Measurements from ENCODE around the gene LSAMP.
"Not testable (repeated sequence)": the region's sequence is repeated elsewhere in the genome, so short reads cannot be mapped to it uniquely, and the experiment has no call there.

LSAMP gene

GRCh38 chr3:116077557-116077956 is 367.7 kb downstream of the LSAMP start:
- no peaks in the 10 kb centered on the region for H3K9me3 ChIP-seq (ENCODE audit: insufficient read depth, low read length, severe bottlenecking)
- no peaks in the 10 kb centered on the region for H3K36me3 ChIP-seq (ENCODE audit: insufficient read depth, low read length)
- H3K27ac ChIP-seq (ENCODE audit: low read length), result no peak overlapping the region
- H3K9ac ChIP-seq (ENCODE audit: low read depth, low read length), result no peak overlapping the region
- no peaks in the 10 kb centered on the region for H3K4me1 ChIP-seq (ENCODE audit: insufficient read depth, low read length)
- DNase-seq (no peak), ATAC-seq (ENCODE audit: insufficient read depth, low read depth) (no peak)
- no peak overlapping the region for H3K4me2 ChIP-seq (ENCODE audit: insufficient read depth, low read length)
- H3K4me3 ChIP-seq (ENCODE audit: low read depth in 1 of 2, low read length in 2 of 2), result no peak overlapping the region
- H2AFZ ChIP-seq (ENCODE audit: low read depth, low read length), result no peak overlapping the region
- no peaks in the 10 kb centered on the region for H4K20me1 ChIP-seq (ENCODE audit: insufficient read depth, low read length)
- H3K79me2 ChIP-seq (ENCODE audit: insufficient read depth, low read length), result no peaks in the 10 kb centered on the region
- no peaks in the 10 kb centered on the region for H3K27me3 ChIP-seq (ENCODE audit: insufficient read depth, low read length, poor library complexity)
- TF ChIP-seq, protein P1, sequence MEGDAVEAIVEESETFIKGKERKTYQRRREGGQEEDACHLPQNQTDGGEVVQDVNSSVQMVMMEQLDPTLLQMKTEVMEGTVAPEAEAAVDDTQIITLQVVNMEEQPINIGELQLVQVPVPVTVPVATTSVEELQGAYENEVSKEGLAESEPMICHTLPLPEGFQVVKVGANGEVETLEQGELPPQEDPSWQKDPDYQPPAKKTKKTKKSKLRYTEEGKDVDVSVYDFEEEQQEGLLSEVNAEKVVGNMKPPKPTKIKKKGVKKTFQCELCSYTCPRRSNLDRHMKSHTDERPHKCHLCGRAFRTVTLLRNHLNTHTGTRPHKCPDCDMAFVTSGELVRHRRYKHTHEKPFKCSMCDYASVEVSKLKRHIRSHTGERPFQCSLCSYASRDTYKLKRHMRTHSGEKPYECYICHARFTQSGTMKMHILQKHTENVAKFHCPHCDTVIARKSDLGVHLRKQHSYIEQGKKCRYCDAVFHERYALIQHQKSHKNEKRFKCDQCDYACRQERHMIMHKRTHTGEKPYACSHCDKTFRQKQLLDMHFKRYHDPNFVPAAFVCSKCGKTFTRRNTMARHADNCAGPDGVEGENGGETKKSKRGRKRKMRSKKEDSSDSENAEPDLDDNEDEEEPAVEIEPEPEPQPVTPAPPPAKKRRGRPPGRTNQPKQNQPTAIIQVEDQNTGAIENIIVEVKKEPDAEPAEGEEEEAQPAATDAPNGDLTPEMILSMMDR (IDR thresholded peaks at IDR 0.05; ENCODE audit: borderline replicate concordance, extremely low read depth, low read length, poor library complexity, severe bottlenecking), result no peak
- no peak for TF ChIP-seq EZH2 (IDR thresholded peaks at IDR 0.05; ENCODE audit: borderline replicate concordance, low read depth, low read length, severe bottlenecking)

DNA sequence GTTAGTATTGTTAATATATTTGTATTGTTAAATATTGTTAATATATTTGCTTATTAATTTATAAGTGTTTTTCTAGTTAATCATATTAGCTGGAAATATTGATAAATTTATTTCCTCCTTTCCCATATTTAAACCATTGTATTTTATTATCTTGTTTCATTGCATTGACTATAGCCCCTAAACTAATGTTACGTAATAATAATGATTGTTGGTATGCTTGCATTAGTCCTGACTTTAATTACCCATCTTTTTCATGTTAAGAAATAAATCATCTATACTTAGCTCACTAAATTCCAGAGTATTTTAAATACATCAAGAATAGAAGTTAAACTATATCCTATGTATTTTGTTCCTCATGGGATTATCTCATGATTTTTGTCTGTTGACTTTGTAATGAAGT is 368.2 kb downstream of the LSAMP start:
- Histone ChIP-seq H4K20me1 (ENCODE audit: insufficient read depth, low read length) (no peaks in the 10 kb centered on the region), H2AFZ (ENCODE audit: low read depth, low read length) (no peak overlapping the region), H3K9me3 (ENCODE audit: insufficient read depth, low read length, severe bottlenecking) (no peaks in the 10 kb centered on the region), H3K27me3 (ENCODE audit: insufficient read depth, low read length, poor library complexity) (no peaks in the 10 kb centered on the region), H3K9ac (ENCODE audit: low read depth, low read length) (no peak overlapping the region), H3K4me3 (ENCODE audit: low read depth in 1 of 2, low read length in 2 of 2) (no peak overlapping the region), H3K4me2 (ENCODE audit: insufficient read depth, low read length) (no peak overlapping the region), H3K4me1 (ENCODE audit: insufficient read depth, low read length) (no peaks in the 10 kb centered on the region), H3K79me2 (ENCODE audit: insufficient read depth, low read length) (no peaks in the 10 kb centered on the region), H3K36me3 (ENCODE audit: insufficient read depth, low read length) (no peaks in the 10 kb centered on the region), H3K27ac (ENCODE audit: low read length) (no peak overlapping the region)
- TF ChIP-seq EZH2 (IDR thresholded peaks at IDR 0.05; ENCODE audit: borderline replicate concordance, low read depth, low read length, severe bottlenecking), result no peak
- TF ChIP-seq, protein P1 (IDR thresholded peaks at IDR 0.05; ENCODE audit: borderline replicate concordance, extremely low read depth, low read length, poor library complexity, severe bottlenecking), result no peak
- ATAC-seq (ENCODE audit: insufficient read depth, low read depth) (no peak), DNase-seq (no peak)

- H3K4me1 ChIP-seq (ENCODE audit: insufficient read depth, low read length); H3K79me2 ChIP-seq (ENCODE audit: insufficient read depth, low read length); H3K27me3 ChIP-seq (ENCODE audit: insufficient read depth, low read length, poor library complexity); H3K36me3 ChIP-seq (ENCODE audit: insufficient read depth, low read length); H3K27ac ChIP-seq (ENCODE audit: low read length); H4K20me1 ChIP-seq (ENCODE audit: insufficient read depth, low read length); H3K9ac ChIP-seq (ENCODE audit: low read depth, low read length); H3K4me3 ChIP-seq (ENCODE audit: low read depth in 1 of 2, low read length in 2 of 2); ATAC-seq (ENCODE audit: insufficient read depth, low read depth); H3K9me3 ChIP-seq (ENCODE audit: insufficient read depth, low read length, severe bottlenecking); H2AFZ ChIP-seq (ENCODE audit: low read depth, low read length); H3K4me2 ChIP-seq (ENCODE audit: insufficient read depth, low read length); DNase-seq: not testable (repeated sequence)
Observed at GRCh38 chr3:116070516-116071278, 374.6 kb downstream of the LSAMP start.

GRCh38 chr3:116070061-116070460 is 375.2 kb downstream of the LSAMP start:
- H3K36me3 ChIP-seq (ENCODE audit: insufficient read depth, low read length), result no peaks in the 10 kb centered on the region
- no peaks in the 10 kb centered on the region for H4K20me1 ChIP-seq (ENCODE audit: insufficient read depth, low read length)
- no peak overlapping the region for H3K9ac ChIP-seq (ENCODE audit: low read depth, low read length)
- DNase-seq, result no peak
- no peaks in the 10 kb centered on the region for H3K4me1 ChIP-seq (ENCODE audit: insufficient read depth, low read length)
- no peak overlapping the region for H3K27ac ChIP-seq (ENCODE audit: low read length)
- no peaks in the 10 kb centered on the region for H3K27me3 ChIP-seq (ENCODE audit: insufficient read depth, low read length, poor library complexity)
- H3K9me3 ChIP-seq (ENCODE audit: insufficient read depth, low read length, severe bottlenecking), result no peaks in the 10 kb centered on the region
- H2AFZ ChIP-seq (ENCODE audit: low read depth, low read length), result no peak overlapping the region
- ATAC-seq (ENCODE audit: insufficient read depth, low read depth), result no peak
- no peaks in the 10 kb centered on the region for H3K79me2 ChIP-seq (ENCODE audit: insufficient read depth, low read length)
- no peak for TF ChIP-seq EZH2 (IDR thresholded peaks at IDR 0.05; ENCODE audit: borderline replicate concordance, low read depth, low read length, severe bottlenecking)
- TF ChIP-seq, protein P1 (IDR thresholded peaks at IDR 0.05; ENCODE audit: borderline replicate concordance, extremely low read depth, low read length, poor library complexity, severe bottlenecking), result no peak
- no peak overlapping the region for H3K4me3 ChIP-seq (ENCODE audit: low read depth in 1 of 2, low read length in 2 of 2)
- H3K4me2 ChIP-seq (ENCODE audit: insufficient read depth, low read length), result no peak overlapping the region

All from DND-41 (cell line).